Keratinocyte (primary cell): ENCODE measurements around the gene ARSH.

Source experiments
- CTCF ChIP-seq, 3 experiments: IDR thresholded peaks in 1 of 3; conservative IDR thresholded peaks in 1 of 3; optimal IDR thresholded peaks in 1 of 3; 2 replicates in 2 of 3; 3 replicates in 1 of 3; pipeline versions ENCODE3 to v1.5.1; 2011; ENCODE audit warnings: low read length in 3 of 3, mild to moderate bottlenecking in 3 of 3, moderate library complexity in 2 of 3, control low read depth in 1 of 3, inconsistent platforms in 1 of 3; ENCODE audit not compliant: insufficient read depth in 2 of 3; ENCODE audit errors: extremely low read depth in 1 of 3
- EZH2 ChIP-seq: IDR thresholded peaks from one replicate; pipeline ENCODE4 v1.6.1; 2012; ENCODE audit warnings: inconsistent platforms, mild to moderate bottlenecking, low read length, moderate library complexity

GRCh38 chrX:3029129-3029528 is 22.8 kb downstream of the ARSH start:
- TF ChIP-seq CTCF (optimal IDR thresholded peaks at IDR 0.05 in 1 of 3, IDR thresholded peaks at IDR 0.05 in 1 of 3, conservative IDR thresholded peaks at IDR 0.05 in 1 of 3; ENCODE audit: extremely low read depth in 1 of 3, insufficient read depth in 2 of 3, low read length in 3 of 3) (no peak), EZH2 (no peak)
